ENCODE measurements around the gene CT45A3.
"Not testable (repeated sequence)": the region's sequence is repeated elsewhere in the genome, so short reads cannot be mapped to it uniquely, and the experiment has no call there.

CT45A3 gene

DNA sequence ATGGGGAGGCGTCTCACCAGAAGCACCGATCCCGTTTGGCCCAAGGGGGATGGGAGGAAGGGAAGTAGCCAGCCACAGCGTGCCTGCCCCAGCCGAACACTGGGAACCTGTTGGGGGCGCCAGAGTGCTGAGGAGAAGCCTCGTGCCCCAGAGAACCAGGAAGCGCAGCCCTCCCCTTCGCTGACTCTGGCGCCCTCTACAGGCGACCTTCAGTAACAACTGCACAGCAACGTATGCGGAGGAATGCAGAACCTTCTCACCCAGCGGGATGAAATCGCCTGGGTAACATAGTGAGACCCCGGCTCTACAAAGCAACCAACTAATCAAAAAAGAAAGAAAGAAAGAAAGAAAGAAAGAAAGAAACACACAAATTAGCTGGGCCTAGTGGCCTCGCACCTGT is at the start of gene CT45A3:
TSS of gene CT45A3 (minus strand) at position 101 of the 400 bp plus-strand sequence. CDS start 3,747 bp downstream, outside the sequence.
- H3K27me3 ChIP-seq (ENCODE audit: insufficient read depth, low read length); H3K79me2 ChIP-seq (ENCODE audit: insufficient read depth, low read length); H3K4me1 ChIP-seq (ENCODE audit: insufficient read depth, low read length, severe bottlenecking); H4K20me1 ChIP-seq (ENCODE audit: insufficient read depth, low read length); H3K4me3 ChIP-seq (ENCODE audit: low read depth, low read length, poor library complexity, severe bottlenecking); H3F3A ChIP-seq (ENCODE audit: insufficient read depth, low read length); H2AFZ ChIP-seq (ENCODE audit: low read length); H3K9ac ChIP-seq (ENCODE audit: low read length); H3K27ac ChIP-seq (ENCODE audit: low read depth, low read length, poor library complexity, severe bottlenecking); H3K9me3 ChIP-seq (ENCODE audit: low read length); H3K36me3 ChIP-seq (ENCODE audit: insufficient read depth, low read length); H3K4me2 ChIP-seq (ENCODE audit: low read length); H3K9me2 ChIP-seq (ENCODE audit: low read depth, low read length): not testable (repeated sequence)

GRCh38 chrX:135802687-135803086 is 34.7 kb upstream of the CT45A3 start, which contains the start of gene CT45A6:
CT45A6 (minus strand) TSS chrX:135802787; CDS start chrX:135798993, 3,794 bp downstream.
- H3K27ac ChIP-seq (ENCODE audit: low read depth, low read length, poor library complexity, severe bottlenecking); H3K79me2 ChIP-seq (ENCODE audit: insufficient read depth, low read length); H3F3A ChIP-seq (ENCODE audit: insufficient read depth, low read length); H3K27me3 ChIP-seq (ENCODE audit: insufficient read depth, low read length); H3K9me2 ChIP-seq (ENCODE audit: low read depth, low read length); H3K9me3 ChIP-seq (ENCODE audit: low read length); H4K20me1 ChIP-seq (ENCODE audit: insufficient read depth, low read length); H3K4me1 ChIP-seq (ENCODE audit: insufficient read depth, low read length, severe bottlenecking); H2AFZ ChIP-seq (ENCODE audit: low read length); H3K9ac ChIP-seq (ENCODE audit: low read length); H3K4me3 ChIP-seq (ENCODE audit: low read depth, low read length, poor library complexity, severe bottlenecking); H3K4me2 ChIP-seq (ENCODE audit: low read length); H3K36me3 ChIP-seq (ENCODE audit: insufficient read depth, low read length): not testable (repeated sequence)

- not testable (repeated sequence) for H2AFZ ChIP-seq (ENCODE audit: low read length); H3K79me2 ChIP-seq (ENCODE audit: insufficient read depth, low read length); H3F3A ChIP-seq (ENCODE audit: insufficient read depth, low read length); H3K36me3 ChIP-seq (ENCODE audit: insufficient read depth, low read length); H3K9me2 ChIP-seq (ENCODE audit: low read depth, low read length); H3K4me1 ChIP-seq (ENCODE audit: insufficient read depth, low read length, severe bottlenecking); H3K27me3 ChIP-seq (ENCODE audit: insufficient read depth, low read length); H3K27ac ChIP-seq (ENCODE audit: low read depth, low read length, poor library complexity, severe bottlenecking); H3K4me2 ChIP-seq (ENCODE audit: low read length); H4K20me1 ChIP-seq (ENCODE audit: insufficient read depth, low read length); H3K4me3 ChIP-seq (ENCODE audit: low read depth, low read length, poor library complexity, severe bottlenecking); H3K9ac ChIP-seq (ENCODE audit: low read length); H3K9me3 ChIP-seq (ENCODE audit: low read length)
Measured at GRCh38 chrX:135785403-135785802, 17.4 kb upstream of the CT45A3 start, which contains the start of gene CT45A5. CT45A5 (minus strand) TSS chrX:135785503; CDS start chrX:135781729, 3,774 bp downstream.

- not testable (repeated sequence) for H3K36me3 ChIP-seq (ENCODE audit: insufficient read depth, low read length); H3F3A ChIP-seq (ENCODE audit: insufficient read depth, low read length); H3K9me3 ChIP-seq (ENCODE audit: low read length); H4K20me1 ChIP-seq (ENCODE audit: insufficient read depth, low read length); H3K4me1 ChIP-seq (ENCODE audit: insufficient read depth, low read length, severe bottlenecking); H3K27me3 ChIP-seq (ENCODE audit: insufficient read depth, low read length); H3K79me2 ChIP-seq (ENCODE audit: insufficient read depth, low read length); H2AFZ ChIP-seq (ENCODE audit: low read length); H3K4me3 ChIP-seq (ENCODE audit: low read depth, low read length, poor library complexity, severe bottlenecking); H3K9ac ChIP-seq (ENCODE audit: low read length); H3K4me2 ChIP-seq (ENCODE audit: low read length); H3K27ac ChIP-seq (ENCODE audit: low read depth, low read length, poor library complexity, severe bottlenecking); H3K9me2 ChIP-seq (ENCODE audit: low read depth, low read length)
Measured at GRCh38 chrX:135744739-135745138, 23.3 kb downstream of the CT45A3 start.

DNA sequence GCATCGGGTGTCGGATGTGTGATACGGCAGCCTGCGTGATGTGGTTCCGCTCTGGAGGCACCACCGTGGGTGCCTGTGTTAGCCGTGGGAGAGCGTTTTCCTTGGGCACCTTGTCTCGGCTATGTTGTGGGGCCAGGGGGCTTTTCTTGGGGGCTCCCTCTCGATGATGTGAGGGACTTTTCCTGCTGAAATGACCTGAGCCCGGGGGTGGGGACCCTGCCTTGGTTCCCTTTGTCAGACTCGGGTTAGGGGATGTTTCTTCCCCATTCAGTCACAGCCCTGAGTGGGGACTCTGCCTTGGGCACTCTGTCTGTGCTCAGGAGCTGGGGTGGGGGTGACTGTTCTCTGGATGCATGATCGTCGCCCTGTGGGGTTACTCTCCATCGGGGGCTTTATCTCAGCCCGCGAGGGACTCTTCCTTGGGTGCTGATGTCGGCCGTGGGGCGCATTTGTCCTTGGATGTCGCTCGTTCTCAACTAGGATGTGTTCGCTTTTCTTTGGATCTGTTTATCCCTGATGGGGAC is 26.7 kb downstream of the CT45A3 start:
- Histone ChIP-seq H3K27ac (ENCODE audit: low read depth, low read length, poor library complexity, severe bottlenecking) (no peak overlapping the region), H3K9ac (ENCODE audit: low read length) (no peak overlapping the region), H3F3A (ENCODE audit: insufficient read depth, low read length) (no peaks in the 10 kb centered on the region), H3K9me3 (ENCODE audit: low read length) (no peaks in the 10 kb centered on the region), H3K4me2 (ENCODE audit: low read length) (no peak overlapping the region), H3K79me2 (ENCODE audit: insufficient read depth, low read length) (no peaks in the 10 kb centered on the region), H4K20me1 (ENCODE audit: insufficient read depth, low read length) (no peaks in the 10 kb centered on the region), H3K9me2 (ENCODE audit: low read depth, low read length) (no peaks in the 10 kb centered on the region), H2AFZ (ENCODE audit: low read length) (no peak overlapping the region), H3K4me1 (ENCODE audit: insufficient read depth, low read length, severe bottlenecking) (no peaks in the 10 kb centered on the region), H3K27me3 (ENCODE audit: insufficient read depth, low read length) (no peaks in the 10 kb centered on the region), H3K36me3 (ENCODE audit: insufficient read depth, low read length) (no peaks in the 10 kb centered on the region), H3K4me3 (ENCODE audit: low read depth, low read length, poor library complexity, severe bottlenecking) (no peak overlapping the region)
- TF ChIP-seq, protein P1, sequence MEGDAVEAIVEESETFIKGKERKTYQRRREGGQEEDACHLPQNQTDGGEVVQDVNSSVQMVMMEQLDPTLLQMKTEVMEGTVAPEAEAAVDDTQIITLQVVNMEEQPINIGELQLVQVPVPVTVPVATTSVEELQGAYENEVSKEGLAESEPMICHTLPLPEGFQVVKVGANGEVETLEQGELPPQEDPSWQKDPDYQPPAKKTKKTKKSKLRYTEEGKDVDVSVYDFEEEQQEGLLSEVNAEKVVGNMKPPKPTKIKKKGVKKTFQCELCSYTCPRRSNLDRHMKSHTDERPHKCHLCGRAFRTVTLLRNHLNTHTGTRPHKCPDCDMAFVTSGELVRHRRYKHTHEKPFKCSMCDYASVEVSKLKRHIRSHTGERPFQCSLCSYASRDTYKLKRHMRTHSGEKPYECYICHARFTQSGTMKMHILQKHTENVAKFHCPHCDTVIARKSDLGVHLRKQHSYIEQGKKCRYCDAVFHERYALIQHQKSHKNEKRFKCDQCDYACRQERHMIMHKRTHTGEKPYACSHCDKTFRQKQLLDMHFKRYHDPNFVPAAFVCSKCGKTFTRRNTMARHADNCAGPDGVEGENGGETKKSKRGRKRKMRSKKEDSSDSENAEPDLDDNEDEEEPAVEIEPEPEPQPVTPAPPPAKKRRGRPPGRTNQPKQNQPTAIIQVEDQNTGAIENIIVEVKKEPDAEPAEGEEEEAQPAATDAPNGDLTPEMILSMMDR (IDR thresholded peaks at IDR 0.05; ENCODE audit: low read length), result no peak
- TF ChIP-seq EZH2 (IDR thresholded peaks at IDR 0.05; ENCODE audit: borderline replicate concordance, low read length), result no peak

Data from OCI-LY1 (cell line).